Suprapubic skin (tissue), 4 donors: Measurements from ENCODE around the gene BACE1.

Experiments
- EP300 ChIP-seq: sonication (generic); formaldehyde crosslinking; IDR thresholded peaks from one replicate; pipeline ENCODE4 v1.6.1; 2017; ENCODE audit warnings: antibody characterized with exemption
- POLR2A ChIP-seq, 2 donors: fragments of 450-650 bp; IDR thresholded peaks; one replicate each; pipeline ENCODE4 v1.6.1; 2017; ENCODE audit warnings: antibody characterized with exemption in 2 of 2, mild to moderate bottlenecking in 2 of 2, moderate library complexity in 2 of 2
- POLR2AphosphoS5 ChIP-seq, 3 donors: sonication (generic); formaldehyde crosslinking; IDR thresholded peaks; one replicate each; pipeline ENCODE4 v1.6.1; 2017; ENCODE audit warnings: antibody characterized with exemption in 3 of 3
- TF ChIP-seq, protein P1 (sequence below), 2 donors: fragments of 200-600 bp in 1 of 2; fragments of 450-650 bp in 1 of 2; sonication (generic) in 1 of 2; IDR thresholded peaks; one replicate each; pipeline ENCODE4 v1.5.1; 2016 to 2019; ENCODE audit warnings: antibody characterized with exemption in 2 of 2, mild to moderate bottlenecking in 1 of 2, moderate library complexity in 1 of 2

DNA sequence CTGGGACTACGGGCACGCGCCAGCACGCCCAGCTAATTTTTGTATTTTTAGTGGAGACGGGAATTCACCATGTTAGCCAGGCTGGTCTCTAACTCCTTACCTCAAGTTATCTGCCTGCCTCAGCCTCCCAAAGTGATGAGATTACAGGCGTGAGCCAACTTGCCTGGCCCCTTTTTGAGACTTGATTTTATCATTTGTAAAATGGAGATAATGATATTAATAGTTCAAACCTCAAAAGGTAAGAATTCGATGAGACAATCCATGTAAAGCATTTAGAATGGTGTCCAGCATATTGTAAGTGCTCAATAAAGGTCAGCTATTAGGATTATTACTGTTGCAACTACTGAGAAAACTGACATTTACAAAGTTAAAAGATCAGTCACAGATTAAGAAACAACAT is 2.7 kb upstream of the BACE1 start:
- TF ChIP-seq, protein P1, sequence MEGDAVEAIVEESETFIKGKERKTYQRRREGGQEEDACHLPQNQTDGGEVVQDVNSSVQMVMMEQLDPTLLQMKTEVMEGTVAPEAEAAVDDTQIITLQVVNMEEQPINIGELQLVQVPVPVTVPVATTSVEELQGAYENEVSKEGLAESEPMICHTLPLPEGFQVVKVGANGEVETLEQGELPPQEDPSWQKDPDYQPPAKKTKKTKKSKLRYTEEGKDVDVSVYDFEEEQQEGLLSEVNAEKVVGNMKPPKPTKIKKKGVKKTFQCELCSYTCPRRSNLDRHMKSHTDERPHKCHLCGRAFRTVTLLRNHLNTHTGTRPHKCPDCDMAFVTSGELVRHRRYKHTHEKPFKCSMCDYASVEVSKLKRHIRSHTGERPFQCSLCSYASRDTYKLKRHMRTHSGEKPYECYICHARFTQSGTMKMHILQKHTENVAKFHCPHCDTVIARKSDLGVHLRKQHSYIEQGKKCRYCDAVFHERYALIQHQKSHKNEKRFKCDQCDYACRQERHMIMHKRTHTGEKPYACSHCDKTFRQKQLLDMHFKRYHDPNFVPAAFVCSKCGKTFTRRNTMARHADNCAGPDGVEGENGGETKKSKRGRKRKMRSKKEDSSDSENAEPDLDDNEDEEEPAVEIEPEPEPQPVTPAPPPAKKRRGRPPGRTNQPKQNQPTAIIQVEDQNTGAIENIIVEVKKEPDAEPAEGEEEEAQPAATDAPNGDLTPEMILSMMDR (IDR thresholded peaks at IDR 0.05) = no peak
- TF ChIP-seq POLR2AphosphoS5 (IDR thresholded peaks at IDR 0.05) (no peak), EP300 (no peak), POLR2A (IDR thresholded peaks at IDR 0.05) (no peak)
